Hematopoietic multipotent progenitor cell (in vitro differentiated cells): ENCODE measurements around the gene TOR4A. TPM values are rescaled to one million over a fixed set of nuclear protein-coding genes. Genes with fewer than 3 reads are reported as not detected.
A peak's percentile ranks its signal among the peaks of the same experiment; 100 is the strongest.
"Not testable (repeated sequence)": the region's sequence is repeated elsewhere in the genome, so short reads cannot be mapped to it uniquely, and the experiment has no call there.

Source experiments
- DNase-seq, 3 donors: peaks; one replicate each; pipeline ENCODE4 v3.0.0-alpha.2; 2011 to 2015; ENCODE audit warnings: low read depth in 2 of 3, low spot score in 2 of 3
- total RNA-seq: library from RNA; depleted of rRNA; stranded (reverse); fragments of >200 nt; gene quantifications from one replicate; pipeline ENCODE4 v1.2.3, GENCODE V29; 2012

TOR4A gene
- total RNA-seq, 1 donor = 25.0 TPM

DNA sequence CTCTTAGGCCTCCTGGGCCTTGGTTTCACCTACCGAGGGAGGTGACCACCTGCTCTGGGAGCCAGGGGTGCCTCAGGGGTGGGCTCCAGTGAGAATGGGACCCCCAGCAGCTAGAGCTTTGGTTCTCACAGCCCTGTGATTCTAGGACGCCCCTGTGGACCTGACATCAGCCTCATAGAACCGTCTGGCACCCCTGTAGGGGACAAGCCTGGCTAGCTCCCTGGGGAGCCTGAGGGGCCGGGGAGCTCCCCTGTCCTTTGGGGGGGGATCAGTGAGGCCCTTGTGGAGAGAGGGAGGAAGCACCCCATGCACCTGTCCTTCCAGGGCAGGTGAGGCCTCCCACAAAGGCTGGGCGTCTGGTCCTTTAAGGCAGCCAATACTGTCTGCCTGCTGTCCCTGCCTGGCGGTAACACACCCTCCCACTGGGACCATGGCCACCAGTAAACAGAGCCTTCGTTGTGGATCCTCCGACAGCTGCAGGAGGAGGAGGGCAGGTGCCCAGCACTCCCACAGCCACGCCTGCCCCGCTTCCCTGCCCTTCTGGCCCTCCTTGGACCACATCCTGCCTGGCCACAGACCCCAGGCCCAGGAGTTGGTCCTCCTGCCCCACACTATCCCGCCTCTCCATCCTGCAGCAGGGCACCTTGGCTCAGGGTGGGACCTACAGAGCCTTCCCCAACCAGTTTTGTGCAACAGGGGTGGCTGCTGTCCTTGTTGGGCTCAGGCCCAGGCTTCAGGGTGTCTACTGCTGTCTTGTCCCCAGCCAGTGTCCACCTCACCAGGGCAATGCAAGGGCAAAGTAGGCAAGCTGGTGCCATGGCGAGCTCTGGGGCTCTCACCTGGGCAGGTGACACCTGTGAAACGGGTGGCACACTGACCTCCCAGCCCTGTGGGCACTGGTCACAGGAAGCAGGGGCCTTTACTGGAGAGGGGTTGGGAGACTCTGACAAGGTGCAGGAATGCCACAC, 39.5 kb upstream of the TOR4A start:
- no peak for DNase-seq

GRCh38 chr9:137239541-137240200, 37.9 kb upstream of the TOR4A start:
- DNase-seq = not testable (repeated sequence)

GRCh38 chr9:137240318-137240840, 37.1 kb upstream of the TOR4A start:
- peak; percentile 50 to 85 (median 83) for DNase-seq

DNA sequence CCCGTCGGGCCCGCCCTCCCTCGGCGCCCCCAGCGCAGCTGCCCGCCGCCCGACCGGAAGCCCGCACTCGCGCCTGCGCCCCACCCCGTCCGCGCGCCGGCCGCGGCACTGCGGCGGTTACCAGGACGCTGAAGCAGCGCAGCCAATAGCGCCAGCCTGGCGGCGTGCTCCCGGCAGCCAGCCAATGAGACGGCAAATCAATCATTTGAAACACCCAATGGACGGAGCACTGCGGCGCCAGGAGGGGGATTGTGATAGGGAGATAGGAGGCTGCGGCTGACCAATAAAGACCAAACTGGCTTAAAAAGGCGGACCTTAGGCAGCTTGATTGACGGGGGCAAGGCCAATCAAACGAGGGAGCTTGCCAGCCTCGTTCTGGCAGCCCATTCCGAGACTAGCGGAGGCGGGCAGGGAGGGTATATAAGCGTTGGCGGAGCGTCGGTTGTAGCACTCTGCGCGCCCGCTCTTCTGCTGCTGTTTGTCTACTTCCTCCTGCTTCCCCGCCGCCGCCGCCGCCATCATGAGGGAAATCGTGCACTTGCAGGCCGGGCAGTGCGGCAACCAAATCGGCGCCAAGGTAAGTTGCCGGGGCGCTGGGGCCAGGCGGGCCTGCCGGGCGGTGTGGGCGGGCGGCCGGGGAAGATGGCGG, 36.6 kb upstream of the TOR4A start, which contains the start of gene TUBB4B:
Gene TUBB4B (plus strand): TSS at position 447 of the 649 bp plus-strand sequence. CDS start 74 bp downstream, at position 521.
- peak; percentile 99 to 100 (median 100) for DNase-seq

DNA sequence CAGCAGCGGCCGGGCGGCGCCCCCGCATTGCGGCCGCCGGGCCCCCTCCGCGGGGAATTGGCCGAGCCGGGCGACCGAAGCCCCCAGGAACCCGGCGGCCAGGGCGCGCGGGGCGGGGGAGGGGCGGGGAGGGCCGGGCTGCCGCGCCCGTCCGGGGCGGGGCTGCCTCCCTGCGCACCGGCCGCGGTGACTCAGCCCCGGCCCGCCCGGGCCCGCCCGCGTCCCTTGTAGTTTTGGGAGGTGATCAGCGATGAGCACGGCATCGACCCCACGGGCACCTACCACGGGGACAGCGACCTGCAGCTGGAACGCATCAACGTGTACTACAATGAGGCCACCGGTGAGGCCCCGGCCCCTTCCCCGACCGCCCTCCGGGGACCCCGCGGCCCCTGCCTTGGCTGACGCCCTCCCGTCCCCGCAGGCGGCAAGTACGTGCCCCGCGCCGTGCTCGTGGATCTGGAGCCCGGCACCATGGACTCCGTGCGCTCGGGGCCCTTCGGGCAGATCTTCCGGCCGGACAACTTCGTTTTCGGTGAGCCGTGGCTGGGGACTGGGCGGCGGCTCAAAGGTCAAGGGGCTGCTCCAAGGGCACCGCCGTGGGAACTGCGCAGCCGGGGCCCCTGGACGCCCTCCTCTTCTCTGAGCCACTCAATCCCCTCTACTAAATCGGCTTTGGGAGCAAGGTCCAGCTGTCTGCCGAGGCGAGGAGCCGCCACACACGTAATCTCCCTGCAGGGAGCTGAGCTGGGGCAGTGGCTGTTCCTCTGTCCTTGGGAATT, 35.8 kb upstream of the TOR4A start:
- DNase-seq = peak in 2 of 3 donors; percentile 46 to 63

DNA sequence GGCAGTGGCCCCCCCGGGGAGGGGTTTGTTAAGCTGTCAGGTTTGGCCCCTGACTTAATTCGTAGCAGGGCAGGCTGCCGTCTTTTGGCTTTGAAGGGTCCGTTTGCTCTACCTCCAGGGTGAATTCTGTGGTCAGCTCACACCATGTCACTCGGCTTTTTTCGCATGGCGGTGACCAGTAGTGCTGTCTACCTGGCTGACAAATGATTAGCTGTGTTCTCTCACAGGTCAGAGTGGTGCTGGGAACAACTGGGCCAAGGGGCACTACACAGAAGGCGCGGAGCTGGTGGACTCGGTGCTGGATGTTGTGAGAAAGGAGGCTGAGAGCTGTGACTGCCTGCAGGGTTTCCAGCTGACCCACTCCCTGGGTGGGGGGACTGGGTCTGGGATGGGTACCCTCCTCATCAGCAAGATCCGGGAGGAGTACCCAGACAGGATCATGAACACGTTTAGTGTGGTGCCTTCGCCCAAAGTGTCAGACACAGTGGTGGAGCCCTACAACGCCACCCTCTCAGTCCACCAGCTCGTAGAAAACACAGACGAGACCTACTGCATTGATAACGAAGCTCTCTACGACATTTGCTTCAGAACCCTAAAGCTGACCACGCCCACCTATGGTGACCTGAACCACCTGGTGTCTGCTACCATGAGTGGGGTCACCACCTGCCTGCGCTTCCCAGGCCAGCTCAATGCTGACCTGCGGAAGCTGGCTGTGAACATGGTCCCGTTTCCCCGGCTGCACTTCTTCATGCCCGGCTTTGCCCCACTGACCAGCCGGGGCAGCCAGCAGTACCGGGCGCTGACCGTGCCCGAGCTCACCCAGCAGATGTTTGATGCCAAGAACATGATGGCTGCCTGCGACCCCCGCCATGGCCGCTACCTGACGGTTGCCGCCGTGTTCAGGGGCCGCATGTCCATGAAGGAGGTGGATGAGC, 35.0 kb upstream of the TOR4A start:
- no peak for DNase-seq

- DNase-seq = not testable (repeated sequence)
Measured at GRCh38 chr9:137243266-137243625, 34.3 kb upstream of the TOR4A start.

DNA sequence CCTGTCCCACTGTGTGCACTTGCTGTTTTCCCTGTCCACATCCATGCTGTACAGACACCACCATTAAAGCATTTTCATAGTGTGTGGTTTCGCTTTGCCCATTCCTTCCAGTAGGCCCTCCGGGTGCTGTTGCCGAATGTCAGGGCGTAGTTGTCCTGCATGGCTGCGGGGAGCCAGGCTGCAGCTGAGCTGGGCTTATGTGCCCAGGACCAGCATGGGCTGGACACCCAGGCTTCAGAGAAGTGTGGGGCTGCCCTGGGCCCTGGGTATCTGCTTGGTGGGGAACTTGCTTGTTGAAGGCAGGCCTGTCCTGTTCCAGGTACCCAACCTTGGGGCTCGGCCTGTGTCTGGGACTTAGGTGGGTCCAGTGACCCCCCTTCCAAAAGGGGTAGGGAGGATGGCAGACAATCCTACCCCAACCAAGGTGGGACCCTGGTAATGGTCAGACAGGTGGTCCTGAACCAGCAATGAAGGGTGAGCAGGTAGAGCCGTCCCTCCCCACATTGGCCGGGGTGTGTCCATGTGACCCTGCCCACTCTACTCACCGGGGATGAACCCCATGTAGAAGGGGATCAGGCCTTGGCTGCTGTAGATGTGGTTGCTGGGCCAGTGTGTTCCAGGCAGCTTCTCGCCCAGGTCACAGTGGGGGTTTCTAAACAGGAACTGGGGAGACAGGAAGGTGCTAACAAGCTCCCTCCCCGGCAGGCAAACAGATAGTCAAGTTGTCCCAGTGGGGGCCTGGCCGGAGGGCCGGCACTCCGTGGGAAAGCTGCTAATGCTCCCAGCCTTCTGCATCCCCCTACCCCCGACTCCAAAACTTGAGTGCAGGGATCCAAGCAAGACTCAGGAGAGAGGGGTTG, 33.7 kb upstream of the TOR4A start:
- no peak for DNase-seq

DNA sequence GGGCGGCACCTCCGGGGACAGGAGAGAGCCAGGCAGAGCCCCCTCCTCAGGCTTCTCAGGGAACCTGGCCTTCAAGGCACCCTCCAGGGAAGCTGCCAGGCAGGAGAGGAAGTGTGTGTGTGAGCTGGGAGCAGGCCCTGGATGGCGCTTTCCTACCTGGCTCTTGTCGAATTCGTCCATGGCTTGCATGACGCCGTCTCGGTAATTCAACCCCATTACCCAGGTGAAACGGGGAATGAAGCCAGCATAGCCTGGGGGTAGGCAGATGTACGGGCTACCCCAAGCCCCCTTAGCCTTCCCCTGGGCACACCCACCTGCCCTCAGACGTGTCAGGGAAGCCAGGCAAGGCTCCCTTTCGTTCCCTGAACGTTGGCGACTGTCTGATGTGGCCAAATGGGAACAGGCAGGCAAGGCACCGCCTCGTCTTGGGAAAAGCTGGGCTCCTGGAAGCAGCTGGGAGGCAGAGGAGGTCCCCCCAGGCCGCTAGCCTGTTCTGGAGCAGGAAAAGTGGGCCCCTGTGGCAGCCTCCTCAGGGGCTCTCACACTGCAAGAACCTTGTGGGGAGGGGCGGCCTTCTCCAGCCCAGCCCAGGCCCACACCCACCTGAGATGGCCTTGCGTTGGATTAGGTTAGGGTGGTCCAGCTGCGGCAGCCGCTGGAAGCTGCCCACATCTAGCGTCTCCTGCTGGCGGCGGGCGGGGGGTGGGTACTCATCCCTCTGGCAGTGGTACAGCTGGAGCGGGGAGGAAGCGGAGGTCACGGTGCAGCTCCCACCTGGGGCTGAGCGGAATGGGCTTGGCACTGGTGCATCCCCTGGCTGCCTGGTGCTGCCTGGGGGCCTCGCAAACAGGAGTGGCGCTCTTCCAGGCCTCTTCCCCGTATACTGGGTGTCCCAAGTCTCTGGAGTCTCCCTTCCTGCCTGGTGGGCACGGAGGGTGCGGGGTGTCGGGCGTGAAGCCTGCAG, 32.8 kb upstream of the TOR4A start:
- DNase-seq = no peak

- no peak for DNase-seq
Measured at GRCh38 chr9:137245450-137246421, 31.8 kb upstream of the TOR4A start.

DNA sequence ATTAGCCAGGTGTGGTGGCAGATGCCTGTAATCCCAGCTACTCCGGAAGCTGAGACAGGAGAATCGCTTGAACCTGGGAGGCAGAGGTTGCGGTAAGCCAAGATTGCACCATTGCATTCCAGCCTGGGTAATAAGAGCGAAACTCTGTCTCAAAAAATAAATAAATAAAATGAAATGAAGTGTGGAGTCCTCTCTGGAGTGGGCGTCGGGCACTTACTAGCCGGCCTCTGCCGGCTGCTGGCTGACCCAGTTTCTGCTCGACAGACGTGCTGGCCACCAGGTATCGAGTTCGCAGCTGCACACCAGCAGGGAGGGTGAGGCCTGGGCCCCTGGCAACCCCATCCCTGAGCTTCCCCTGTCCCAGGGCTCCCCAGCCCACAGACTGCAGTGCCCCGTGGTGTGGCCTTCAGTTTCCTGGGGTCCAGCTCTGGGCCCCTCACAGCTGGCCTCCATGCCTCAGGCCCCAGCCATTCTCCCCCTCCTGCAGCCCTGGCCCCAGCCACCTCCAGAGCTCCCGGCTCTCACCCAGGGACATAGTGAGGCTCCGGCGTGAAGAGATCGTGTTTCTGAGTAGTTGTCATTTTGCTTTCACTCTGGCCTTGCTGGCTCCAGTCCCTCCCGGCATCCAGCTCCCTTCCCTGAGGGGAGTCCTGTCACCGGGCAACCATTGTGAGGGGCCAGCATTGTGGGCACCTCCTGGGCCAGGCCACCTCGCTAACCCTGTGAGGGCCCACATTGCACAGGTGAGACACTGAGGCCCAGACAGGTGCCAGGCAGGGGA, 30.2 kb upstream of the TOR4A start:
- no peak for DNase-seq

DNA sequence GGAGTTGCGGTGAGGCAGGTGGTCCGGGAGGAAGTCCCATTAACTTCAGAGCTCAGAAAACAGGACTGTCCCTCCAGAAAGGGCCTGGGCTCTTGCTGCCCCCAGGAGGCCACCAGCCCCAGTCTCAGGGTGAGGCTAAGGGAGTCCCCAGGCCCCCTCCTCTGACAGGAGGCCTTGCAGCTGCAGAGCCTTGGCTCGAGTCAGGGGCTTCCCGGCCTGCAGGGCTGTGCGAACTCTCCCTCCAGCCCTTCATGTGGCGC, 29.7 kb upstream of the TOR4A start:
- DNase-seq = no peak

- no peak for DNase-seq
Measured at GRCh38 chr9:137250329-137251193, 27.0 kb upstream of the TOR4A start.

- no peak for DNase-seq
Measured at GRCh38 chr9:137251194-137251461, 26.4 kb upstream of the TOR4A start, which contains the start of gene STPG3. Gene STPG3, plus strand, starts transcription at chr9:137251286. Its CDS starts 1 bp downstream, at chr9:137251287.
